Transverse colon (tissue), 4 donors: ENCODE data around the gene ZNF333. TPM values are rescaled to one million over a fixed set of nuclear protein-coding genes. Genes with fewer than 3 reads are reported as not detected.
A peak's percentile ranks its signal among the peaks of the same experiment; 100 is the strongest.

Experiments used
- DNase-seq: peaks from one replicate; pipeline ENCODE4 v3.0.0-alpha.2; 2019
- H3K27ac ChIP-seq, 4 donors: fragments of 200-600 bp; sonication (generic); 2 replicates each; pipeline ENCODE4 v1.5.1; 2016 to 2018; ENCODE audit warnings: inconsistent platforms in 4 of 4
- H3K27me3 ChIP-seq: fragments of 200-600 bp; sonication (generic); 2 replicates; pipeline ENCODE4 v1.5.1; 2017; ENCODE audit warnings: inconsistent platforms
- H3K36me3 ChIP-seq, 4 donors: fragments of 200-600 bp; sonication (generic); 2 replicates each; pipeline ENCODE4 v1.5.1; 2017 to 2019; ENCODE audit warnings: inconsistent platforms in 4 of 4
- H3K4me1 ChIP-seq, 4 donors: fragments of 200-600 bp; sonication (generic); 2 replicates each; pipeline ENCODE4 v1.5.1; 2017 to 2020; ENCODE audit warnings: inconsistent platforms in 4 of 4
- H3K4me3 ChIP-seq, 4 donors: fragments of 200-600 bp; sonication (generic); 1 replicate in 1 of 4; 2 replicates in 3 of 4; pipeline versions ENCODE4 v1.5.1 to v1.6.1; 2017 to 2019; ENCODE audit warnings: inconsistent platforms in 4 of 4
- H3K9me3 ChIP-seq, 2 donors: fragments of 200-600 bp; sonication (generic); 2 replicates each; pipeline ENCODE4 v1.5.1; 2017 to 2019; ENCODE audit warnings: inconsistent platforms in 2 of 2
- CTCF ChIP-seq, 5 experiments: fragments of 200-600 bp in 3 of 5; fragments of 450-650 bp in 2 of 5; sonication (generic) in 3 of 5; IDR thresholded peaks; 1 replicate in 2 of 5; 2 replicates in 3 of 5; pipeline ENCODE4 v1.5.1; 2016 to 2017; ENCODE audit warnings: antibody characterized with exemption in 5 of 5, inconsistent platforms in 3 of 5, mild to moderate bottlenecking in 2 of 5, moderate library complexity in 1 of 5
- EP300 ChIP-seq: sonication (generic); formaldehyde crosslinking; IDR thresholded peaks from one replicate; pipeline ENCODE4 v1.6.1; 2017; ENCODE audit warnings: antibody characterized with exemption, low read depth
- POLR2A ChIP-seq: fragments of 450-650 bp; IDR thresholded peaks from one replicate; pipeline ENCODE4 v1.6.1; 2016; ENCODE audit warnings: antibody characterized with exemption, mild to moderate bottlenecking, moderate library complexity
- POLR2AphosphoS5 ChIP-seq, 3 donors: sonication (generic); formaldehyde crosslinking; IDR thresholded peaks; one replicate each; pipeline ENCODE4 v1.6.1; 2016; ENCODE audit warnings: antibody characterized with exemption in 3 of 3
- WGBS, 2 donors: methylation state at CpG; one replicate each; pipeline ENCODE4 v1.1.5; 2018; ENCODE audit warnings: low coverage in 1 of 2; 5-methylcytosine and 5-hydroxymethylcytosine counted together
- in situ Hi-C, 4 donors: fragments of 200-750 bp; cut with MboI; loops; one replicate each; pipeline versions ENCODE4 v1.15.0 to v1.15.1; 2017; ENCODE audit warnings: low sequenced_read_pairs in 3 of 4, low pct_ligation_motif_present in 1 of 4, low pct_unique_long_range_greater_than_20kb in 1 of 4
- intact Hi-C: fragments of 100-400 bp; cut with DNase I; formaldehyde crosslinking; loops from one replicate; pipeline ENCODE4 v1.15.1; 2023; ENCODE audit warnings: low total_unique reads
- total RNA-seq, 4 donors: library from RNA; depleted of rRNA; stranded (reverse); fragments of >200 nt; gene quantifications; one replicate each; pipeline ENCODE4 v1.1.0, GENCODE V29; 2016

The ZNF333 gene
- total RNA-seq, 4 donors from 2014 or later: 10.1 to 31.4 (median 16.1) TPM

- Histone ChIP-seq H3K36me3 (no peaks in the 10 kb centered on the region), H3K27me3 (no peaks in the 10 kb centered on the region), H3K9me3 (no peaks in the 10 kb centered on the region), H3K4me3 (no peak overlapping the region), H3K27ac (no peak overlapping the region), H3K4me1 (no peaks in the 10 kb centered on the region)
- TF ChIP-seq CTCF (IDR thresholded peaks at IDR 0.05): no peak
- no peak for TF ChIP-seq POLR2A
- no peak for TF ChIP-seq EP300
- no peak for TF ChIP-seq POLR2AphosphoS5 (IDR thresholded peaks at IDR 0.05)
- no peak for DNase-seq
- intact Hi-C loops (no loop called here), in situ Hi-C loops (loop anchor here (10.0 kb wide), 1 partner anchor 107 kb away; the partner anchor contains the start of gene NDUFB7 (in 4 of the 4))
- 97 to 100% methylated on average over 2 of the region's 2 CpGs for WGBS, 2 donors
Measured at GRCh38 chr19:14682084-14682483, 7.8 kb upstream of the ZNF333 start.

GRCh38 chr19:14683439-14683838 is 6.4 kb upstream of the ZNF333 start:
- no peak for DNase-seq
- intact Hi-C loops (no loop called here), in situ Hi-C loops (loop anchor here (10.0 kb wide), 1 partner anchor 109 kb away; the partner anchor contains the start of gene NDUFB7 (in 4 of the 4))
- H3K4me3 ChIP-seq: no peak overlapping the region
- 38 to 39% methylated on average over 2 to 3 of the region's 3 CpGs for WGBS, 2 donors
- no peaks in the 10 kb centered on the region for H3K4me1 ChIP-seq
- TF ChIP-seq POLR2A (no peak), EP300 (no peak)
- no peaks in the 10 kb centered on the region for H3K9me3 ChIP-seq
- H3K27me3 ChIP-seq: no peaks in the 10 kb centered on the region
- no peaks in the 10 kb centered on the region for H3K36me3 ChIP-seq
- H3K27ac ChIP-seq: no peak overlapping the region

- peak; percentile 17 for DNase-seq
Measured at GRCh38 chr19:14686411-14686810, 3.4 kb upstream of the ZNF333 start.

GRCh38 chr19:14694641-14695266 is 4.9 kb downstream of the ZNF333 start:
- peaks cover 0 to 10% (median 7%) of the 10 kb centered on the region in 4 donors for H3K4me1 ChIP-seq
- H3K27ac ChIP-seq: no peak overlapping the region
- DNase-seq: no peak
- no peaks in the 10 kb centered on the region for H3K9me3 ChIP-seq
- peaks cover 0 to 23% (median 7%) of the 10 kb centered on the region in 4 donors for H3K36me3 ChIP-seq
- in situ Hi-C loops: no loop called here
- TF ChIP-seq POLR2AphosphoS5 (IDR thresholded peaks at IDR 0.05) (no peak), POLR2A (no peak), CTCF (IDR thresholded peaks at IDR 0.05) (no peak)
- intact Hi-C loops: no loop called here
- H3K27me3 ChIP-seq: no peaks in the 10 kb centered on the region
- WGBS, 2 donors: 73 to 83% methylated on average over 6 to 13 of the region's 13 CpGs
- H3K4me3 ChIP-seq: no peak overlapping the region

More at GRCh38 chr19:14686411-14686810, 3.4 kb upstream of the ZNF333 start:
- peaks cover 0 to 10% (median 7%) of the 10 kb centered on the region in 4 donors for H3K4me1 ChIP-seq
- in situ Hi-C loops (loop anchor here (10.0 kb wide), 1 partner anchor 112 kb away; the partner anchor contains the start of gene NDUFB7 (in 4 of the 4)), intact Hi-C loops (no loop called here)
- no peaks in the 10 kb centered on the region for H3K36me3 ChIP-seq
- H3K27ac ChIP-seq: no peak overlapping the region
- 22 to 35% methylated on average over 3 of the region's 3 CpGs for WGBS, 2 donors
- H3K27me3 ChIP-seq: no peaks in the 10 kb centered on the region
- TF ChIP-seq POLR2A: no peak
- TF ChIP-seq CTCF (IDR thresholded peaks at IDR 0.05): peak in 3 of 5 experiments; percentile 20 to 32 (median 29)
- H3K9me3 ChIP-seq: no peaks in the 10 kb centered on the region
- H3K4me3 ChIP-seq: no peak overlapping the region
